HG02884 (cell line): ENCODE measurements around the gene NRXN3.

Experiments
- ATAC-seq: cut with Tn5 transposase; IDR thresholded peaks from one replicate; pipeline ENCODE4 v1.9.1; 2021; ENCODE audit warnings: mild to moderate bottlenecking, moderate library complexity; ENCODE audit not compliant: unreplicated experiment

The NRXN3 gene

GRCh38 chr14:79586989-79587598 is 1416.9 kb downstream of the NRXN3 start:
- no peak for ATAC-seq

DNA sequence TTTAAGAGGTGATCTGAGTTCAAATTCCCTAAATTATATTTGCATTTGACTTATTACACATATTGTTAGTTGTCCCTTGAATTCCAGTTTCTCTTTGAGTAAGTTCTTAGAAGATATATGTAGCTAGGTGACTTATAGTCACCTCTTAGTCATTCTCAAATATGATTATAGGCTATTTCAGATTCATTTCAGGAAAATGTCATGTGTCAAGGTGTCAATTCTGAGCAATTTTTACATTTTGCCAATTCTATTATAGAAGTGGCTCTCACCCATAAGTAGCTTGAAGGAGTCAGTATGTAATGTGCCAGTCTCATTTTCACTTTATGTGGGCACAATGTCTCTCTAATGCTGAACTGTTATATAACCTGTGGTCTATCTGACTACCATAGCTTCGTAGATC is 1417.7 kb downstream of the NRXN3 start:
- no peak for ATAC-seq

GRCh38 chr14:79588398-79588797 is 1418.2 kb downstream of the NRXN3 start:
- no peak for ATAC-seq

DNA sequence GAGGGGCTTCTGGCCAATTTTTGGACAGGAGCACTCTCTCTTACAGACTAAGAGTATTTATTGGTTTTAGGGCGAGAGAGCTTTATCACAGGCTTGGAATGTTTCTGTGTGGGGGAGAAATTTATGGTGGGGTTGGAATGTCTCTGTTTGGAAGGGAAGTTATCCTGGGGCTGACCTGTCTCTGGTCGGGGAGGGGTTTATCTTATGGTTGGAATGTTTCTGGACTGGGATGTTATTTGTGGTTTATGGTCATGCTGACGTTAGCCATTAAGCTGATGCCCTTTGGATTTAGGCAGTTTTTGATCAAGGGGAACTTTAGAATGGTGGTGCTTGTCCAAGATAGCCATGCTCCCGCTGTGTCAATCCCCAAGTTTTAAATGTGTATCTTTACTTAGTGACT is 1426.4 kb downstream of the NRXN3 start:
- no peak for ATAC-seq

DNA sequence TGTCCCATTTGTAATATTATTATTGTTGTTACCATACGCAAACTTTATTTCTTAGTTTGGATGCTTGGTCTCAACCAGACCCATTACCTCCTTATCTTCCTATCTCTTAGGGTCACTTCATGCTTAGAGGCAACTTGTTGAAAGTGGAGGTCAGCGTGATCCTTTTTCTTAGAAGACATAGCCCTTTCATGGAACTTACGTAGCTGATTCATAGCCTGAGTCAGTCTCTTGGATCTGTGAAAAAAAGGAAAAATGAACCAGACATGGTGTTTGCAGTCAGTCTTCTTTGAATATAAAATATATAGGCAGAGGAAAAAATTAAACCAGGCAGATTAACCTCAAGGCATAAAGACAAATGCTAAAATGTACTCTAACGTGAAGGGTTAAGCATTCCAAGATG is 1427.4 kb downstream of the NRXN3 start:
- no peak for ATAC-seq

DNA sequence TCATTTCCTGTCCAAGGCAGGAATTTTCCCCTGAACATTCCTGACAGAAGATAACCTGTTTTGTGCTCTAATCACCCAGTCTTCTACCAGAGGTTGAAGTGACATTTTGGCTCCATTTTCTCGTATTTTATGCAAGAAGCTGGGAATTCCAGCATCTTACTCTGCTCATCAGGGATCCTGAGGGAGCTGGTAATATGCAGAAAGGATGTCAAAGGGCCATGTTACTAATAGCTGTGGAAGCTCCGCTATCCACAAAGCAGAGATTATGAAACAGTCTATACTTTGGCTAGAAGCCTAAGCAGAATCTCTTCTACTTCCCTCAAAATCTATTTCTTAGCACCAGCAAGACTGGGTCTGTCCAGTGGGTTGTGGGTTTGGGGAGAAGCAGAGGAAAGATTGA is 1428.2 kb downstream of the NRXN3 start:
- no peak for ATAC-seq

DNA sequence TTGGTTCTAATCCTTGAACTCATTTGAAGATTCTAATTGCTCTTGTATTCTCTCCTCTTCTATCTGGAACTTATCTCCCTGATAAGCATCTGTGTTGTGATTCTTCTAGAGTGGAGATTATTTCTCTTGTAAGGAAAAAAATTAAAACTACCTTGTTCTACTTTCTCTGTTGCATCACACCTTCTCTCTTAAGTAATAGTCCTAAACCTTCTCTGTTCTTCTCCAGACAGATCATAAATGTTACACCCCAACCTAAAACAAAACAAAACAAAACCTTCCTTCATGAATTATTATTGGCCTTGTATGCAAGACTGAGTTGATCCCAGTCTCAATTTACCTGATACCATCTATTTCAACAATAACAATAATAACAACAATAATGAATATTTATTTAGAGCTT is 1429.1 kb downstream of the NRXN3 start:
- no peak for ATAC-seq

- no peak for ATAC-seq
These were observed 1430.2 kb downstream of the NRXN3 start for GRCh38 chr14:79600406-79600805.

DNA sequence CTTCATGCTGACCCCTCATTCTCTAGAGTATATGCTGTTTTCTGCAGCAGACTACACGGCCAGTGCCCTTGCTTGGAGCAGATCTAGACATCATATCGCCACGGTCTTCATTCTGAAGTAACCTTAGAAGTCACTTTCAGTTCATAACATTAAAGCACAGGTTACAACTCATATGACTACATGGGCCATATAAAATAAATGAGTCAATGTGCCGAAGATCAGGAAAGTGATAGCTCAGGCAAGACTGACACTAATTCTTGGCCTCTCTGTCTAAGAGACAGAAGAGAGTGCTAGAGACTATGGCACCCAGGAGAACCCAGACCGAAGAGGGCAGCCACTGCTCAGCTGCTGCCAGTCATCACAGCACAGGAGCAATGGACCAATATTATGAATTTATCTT is 1431.4 kb downstream of the NRXN3 start:
- ATAC-seq, result no peak

- no peak for ATAC-seq
These were observed 1431.9 kb downstream of the NRXN3 start for GRCh38 chr14:79602045-79602444.

- ATAC-seq, result no peak
These were observed 1432.6 kb downstream of the NRXN3 start for GRCh38 chr14:79602742-79603141.

- ATAC-seq, result no peak
These were observed 1435.7 kb downstream of the NRXN3 start for GRCh38 chr14:79605849-79606248.

DNA sequence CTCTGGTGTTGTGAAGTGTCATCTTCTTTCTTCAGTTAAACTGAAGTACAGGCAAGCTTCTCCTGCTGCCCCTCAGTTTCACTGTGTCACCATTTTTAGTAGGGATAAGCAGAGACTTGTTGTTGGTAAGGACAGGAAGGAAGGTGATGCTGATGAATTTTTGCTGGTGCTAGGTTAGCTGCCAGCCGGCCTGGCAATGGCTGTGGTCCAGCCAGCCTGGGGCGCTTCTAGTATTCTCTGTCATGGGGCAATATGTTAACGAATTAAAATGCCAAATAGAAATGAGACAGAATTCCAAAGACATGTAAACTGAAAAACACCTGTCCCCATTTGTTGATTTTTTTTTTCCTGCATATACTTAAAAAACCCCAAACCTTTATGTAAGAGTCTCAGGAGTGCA is 1438.3 kb downstream of the NRXN3 start:
- ATAC-seq, result no peak

- no peak for ATAC-seq
These were observed 1443.5 kb downstream of the NRXN3 start for GRCh38 chr14:79613625-79614024.

GRCh38 chr14:79614448-79614847 is 1444.3 kb downstream of the NRXN3 start:
- ATAC-seq, result no peak

GRCh38 chr14:79627058-79627457 is 1456.9 kb downstream of the NRXN3 start:
- ATAC-seq, result no peak

DNA sequence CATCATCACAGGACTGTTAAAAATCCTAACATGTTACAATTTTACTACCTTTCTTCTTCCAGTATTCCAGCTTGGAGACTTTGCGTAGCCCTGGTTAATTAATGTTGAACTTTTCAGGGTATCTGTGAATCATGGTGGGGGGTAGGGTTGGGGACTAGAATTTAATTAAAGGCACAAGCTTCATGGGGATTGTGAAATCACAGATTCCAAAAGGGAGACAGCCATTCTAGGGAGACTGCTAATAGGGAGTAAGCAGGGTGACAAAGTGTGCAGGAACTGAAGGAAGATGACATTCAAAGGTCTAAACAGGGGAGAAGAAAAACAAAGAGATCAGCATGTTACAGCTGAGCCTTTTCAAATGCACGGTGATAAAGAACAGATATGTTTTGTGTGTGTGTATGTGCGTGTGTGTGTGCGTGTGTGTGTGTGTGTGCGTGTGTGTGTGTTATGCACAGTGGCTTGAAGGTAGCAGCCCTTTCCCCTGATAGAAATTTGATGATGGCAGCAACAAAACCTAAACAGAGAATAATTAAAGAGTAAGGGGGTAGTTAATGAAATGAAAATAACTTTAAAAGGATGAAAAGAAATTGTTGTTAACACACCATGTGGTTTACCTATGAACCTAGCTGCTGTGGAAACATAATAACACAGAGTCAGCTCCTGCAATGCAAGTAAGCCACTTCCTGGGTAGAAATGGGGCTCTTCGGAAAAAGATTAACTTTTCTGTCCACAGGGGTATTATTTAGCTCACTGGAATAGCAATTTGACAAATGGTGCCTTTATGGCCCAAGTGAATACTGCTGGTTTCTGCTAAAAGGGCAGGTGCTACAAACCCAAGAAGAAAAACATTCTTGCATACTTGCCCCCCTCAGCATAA is 1459.5 kb downstream of the NRXN3 start:
- no peak for ATAC-seq

DNA sequence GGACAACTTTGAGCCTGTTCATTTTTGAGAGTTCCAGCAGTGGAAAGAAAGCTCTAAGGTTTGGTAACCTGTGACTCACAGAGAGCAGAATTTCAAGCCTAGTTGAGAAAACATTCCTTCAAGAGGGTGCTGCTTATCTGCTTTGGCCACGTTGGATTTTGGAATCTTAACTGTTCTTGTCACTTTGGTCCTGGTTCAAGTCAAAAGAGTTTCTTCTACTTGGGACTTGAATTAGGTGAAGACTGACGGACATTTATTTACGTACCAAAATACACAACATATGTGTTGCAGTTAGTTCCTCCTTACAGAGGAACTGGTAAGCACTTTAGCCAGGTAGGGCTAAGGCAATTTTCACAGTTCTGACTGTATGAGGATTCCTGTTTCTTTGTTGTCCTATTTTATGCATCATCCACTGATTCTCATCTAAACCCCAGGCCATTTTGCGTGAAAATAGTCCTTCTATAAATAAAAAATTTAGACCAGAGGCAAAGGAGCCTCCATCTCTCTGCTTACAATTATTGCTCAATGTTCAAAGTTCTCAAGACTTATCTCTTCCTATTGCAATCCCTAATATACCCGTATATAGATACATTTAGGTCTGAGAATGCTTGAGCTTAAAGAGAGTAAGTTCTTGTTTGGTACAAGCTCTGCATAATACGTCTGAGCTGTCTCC is 1460.3 kb downstream of the NRXN3 start:
- no peak for ATAC-seq

DNA sequence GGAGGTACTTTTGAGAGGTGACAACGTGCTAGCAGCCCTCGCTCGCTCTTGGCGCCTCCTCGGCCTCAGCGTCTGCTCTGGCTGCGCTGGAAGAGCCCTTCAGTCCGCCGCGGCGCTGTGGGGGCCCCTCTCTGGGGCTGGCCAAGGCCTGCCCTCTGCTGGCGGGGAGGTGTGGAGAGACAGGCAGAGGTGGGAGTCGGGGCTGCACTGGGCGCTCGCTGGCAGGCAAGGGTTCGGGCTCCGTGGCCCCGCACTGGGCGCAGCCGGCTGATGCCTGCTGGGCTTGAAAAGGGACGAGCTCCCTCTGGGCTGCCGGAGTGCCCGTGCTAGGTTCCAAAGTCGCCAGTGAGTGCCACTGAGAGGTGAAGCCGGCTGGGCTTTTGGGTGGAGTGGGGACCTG is 1461.1 kb downstream of the NRXN3 start:
- ATAC-seq, result no peak

DNA sequence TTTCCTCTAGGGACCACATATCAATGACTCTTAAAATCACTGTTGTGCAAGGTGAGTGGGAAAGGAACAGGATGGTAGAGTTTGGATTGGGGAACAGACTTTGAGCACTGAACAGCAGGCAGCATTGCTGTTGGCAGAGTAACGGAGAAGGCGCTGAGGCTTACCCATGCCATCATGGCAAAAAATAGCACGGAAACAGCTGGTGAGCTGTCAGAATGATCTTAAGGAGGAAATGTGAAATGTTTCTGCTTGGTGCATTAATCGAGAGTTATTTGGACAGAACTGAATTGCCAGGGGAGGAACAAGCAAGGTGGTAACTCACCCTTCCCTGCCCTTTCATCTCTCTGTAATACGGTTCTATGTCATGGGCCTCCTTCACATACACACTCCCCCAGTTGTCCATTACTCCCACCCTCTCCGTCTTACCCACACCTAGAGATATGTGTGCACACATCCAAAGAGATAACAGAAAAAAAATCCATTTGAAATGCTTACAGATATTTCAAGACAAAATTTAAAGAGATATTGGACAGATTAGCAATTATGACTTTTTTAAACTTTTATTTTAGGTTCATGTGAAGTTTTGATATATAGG is 1468.6 kb downstream of the NRXN3 start:
- ATAC-seq, result no peak

DNA sequence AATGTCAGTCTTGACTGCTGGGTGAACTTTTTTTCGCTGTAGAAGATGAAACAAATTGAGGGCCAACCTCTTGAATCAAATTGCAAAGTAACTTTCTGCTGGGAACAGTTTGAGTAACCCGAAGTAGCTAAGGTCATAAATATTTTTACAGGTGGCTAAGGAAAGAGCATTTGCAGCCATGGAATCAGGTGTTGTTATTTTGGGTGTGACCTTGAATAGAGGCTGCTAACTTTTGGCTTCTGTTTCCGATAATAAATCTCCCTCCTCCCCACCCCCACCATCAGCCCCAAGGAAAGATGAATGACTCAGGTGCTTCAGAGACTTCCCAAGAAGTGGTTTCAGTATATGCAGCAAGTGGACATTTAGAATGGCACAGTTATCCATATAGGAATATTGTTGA is 1469.4 kb downstream of the NRXN3 start:
- ATAC-seq, result no peak

DNA sequence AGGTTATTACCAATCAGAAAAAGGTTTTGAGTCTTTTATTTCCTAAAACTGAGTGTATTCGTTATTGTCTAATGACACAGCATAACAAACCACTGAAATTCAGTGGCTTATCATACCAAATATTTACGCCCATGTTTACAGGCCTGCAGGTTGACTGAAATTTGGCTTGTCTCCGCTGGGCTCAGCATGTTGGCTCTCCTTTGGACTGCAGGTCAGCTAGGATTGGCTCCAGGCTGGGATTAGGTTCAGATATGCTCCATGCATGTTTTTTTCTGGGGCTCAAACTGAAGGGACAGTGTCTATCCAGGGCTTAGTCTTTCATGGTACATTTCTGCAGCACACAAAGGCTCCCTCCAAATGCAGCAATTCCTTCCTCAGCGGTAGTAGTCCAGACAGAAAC is 1471.2 kb downstream of the NRXN3 start:
- ATAC-seq, result no peak
